Right lobe of liver (tissue), 4 donors: ENCODE results near the gene COPS9.

Experiments used
- CTCF ChIP-seq, 4 donors: fragments of 200-600 bp in 3 of 4; fragments of 450-650 bp in 1 of 4; IDR thresholded peaks; one replicate each; pipeline versions ENCODE4 v1.5.1 to v1.8.0; 2016 to 2022; ENCODE audit warnings: antibody characterized with exemption in 4 of 4, mild to moderate bottlenecking in 2 of 4
- POLR2A ChIP-seq: fragments of 450-650 bp; IDR thresholded peaks from one replicate; pipeline ENCODE4 v1.6.1; 2017; ENCODE audit warnings: antibody characterized with exemption, mild to moderate bottlenecking
- donor health status: DM: no; HTN: no; CAD: no.
- donor health status: DM: no; HTN: no; CAD: no.
- donor health status: DM: no; HTN: yes; CAD: no.

GRCh38 chr2:240112914-240113690 is 23.0 kb downstream of the COPS9 start:
- no peak for TF ChIP-seq CTCF (IDR thresholded peaks at IDR 0.05)
- no peak for TF ChIP-seq POLR2A
